Keratinocyte (primary cell): ENCODE data around the gene TTC21B. TPM values are rescaled to one million over a fixed set of nuclear protein-coding genes. Genes with fewer than 3 reads are reported as not detected.

Source experiments
- DNase-seq: peaks from one replicate; pipeline ENCODE4 v3.0.0-alpha.2; 2011; ENCODE audit warnings: low read depth, missing footprints, low spot score
- FAIRE-seq: peaks from 2 replicates; lab custom pipeline; 2011; peaks lifted over from hg19 to GRCh38; lab: Jason Lieb, UNC
- H2AFZ ChIP-seq: 2 replicates; pipeline ENCODE4 v1.6.0; 2012; ENCODE audit warnings: low read length, control low read depth, inconsistent platforms; ENCODE audit not compliant: control insufficient read depth
- H3K27ac ChIP-seq: 2 replicates; pipeline ENCODE4 v1.5.1; 2011; ENCODE audit warnings: low read length; ENCODE audit not compliant: control insufficient read depth, insufficient read depth
- H3K27me3 ChIP-seq: 3 replicates; pipeline ENCODE4 v1.6.0; 2011; ENCODE audit warnings: low read length; ENCODE audit not compliant: control insufficient read depth, insufficient read depth; ENCODE audit errors: extremely low read depth
- H3K36me3 ChIP-seq, 2 experiments: 2 replicates in 1 of 2; 3 replicates in 1 of 2; pipeline ENCODE4 v1.5.1; 2011; ENCODE audit warnings: low read length in 2 of 2, mild to moderate bottlenecking in 1 of 2; ENCODE audit not compliant: control insufficient read depth in 2 of 2, insufficient read depth in 2 of 2; ENCODE audit errors: extremely low read depth in 1 of 2
- H3K4me1 ChIP-seq: 3 replicates; pipeline ENCODE4 v1.5.1; 2011; ENCODE audit warnings: low read length; ENCODE audit not compliant: control insufficient read depth, insufficient read depth; ENCODE audit errors: extremely low read depth
- H3K4me2 ChIP-seq: 3 replicates; pipeline ENCODE4 v1.6.0; 2011; ENCODE audit warnings: low read depth, low read length; ENCODE audit not compliant: control insufficient read depth, insufficient read depth; ENCODE audit errors: extremely low read depth
- H3K4me3 ChIP-seq, 3 experiments: fragments of 200-600 bp in 1 of 3; sonication (generic) in 1 of 3; 2 replicates in 2 of 3; 3 replicates in 1 of 3; pipeline ENCODE4 v1.5.1; 2011 to 2016; ENCODE audit warnings: low read length in 3 of 3, mild to moderate bottlenecking in 3 of 3, control low read depth in 2 of 3, inconsistent platforms in 1 of 3, low read depth in 1 of 3, mixed read lengths in 1 of 3, mixed run types in 1 of 3, moderate library complexity in 1 of 3; ENCODE audit not compliant: control insufficient read depth in 2 of 3, insufficient read depth in 2 of 3; ENCODE audit errors: extremely low read depth in 1 of 3
- H3K79me2 ChIP-seq: 2 replicates; pipeline ENCODE4 v1.6.0; 2012; ENCODE audit warnings: low read length; ENCODE audit not compliant: control insufficient read depth, insufficient read depth
- H3K9ac ChIP-seq: 3 replicates; pipeline ENCODE4 v1.6.0; 2011; ENCODE audit warnings: low read length; ENCODE audit not compliant: control insufficient read depth, insufficient read depth; ENCODE audit errors: extremely low read depth
- H3K9me1 ChIP-seq: 3 replicates; pipeline ENCODE4 v1.6.0; 2011; ENCODE audit warnings: low read length; ENCODE audit not compliant: control insufficient read depth, insufficient read depth; ENCODE audit errors: extremely low read depth
- H3K9me3 ChIP-seq: 2 replicates; pipeline ENCODE4 v1.5.1; 2012; ENCODE audit warnings: low read depth, low read length; ENCODE audit not compliant: control insufficient read depth
- H4K20me1 ChIP-seq: 3 replicates; pipeline ENCODE4 v1.6.0; 2011; ENCODE audit warnings: low read length; ENCODE audit not compliant: control insufficient read depth, insufficient read depth; ENCODE audit errors: extremely low read depth
- EZH2 ChIP-seq: IDR thresholded peaks from one replicate; pipeline ENCODE4 v1.6.1; 2012; ENCODE audit warnings: inconsistent platforms, mild to moderate bottlenecking, low read length, moderate library complexity
- dilution Hi-C: fragments of 300-500 bp; cut with MboI; formaldehyde crosslinking; loops from one replicate; pipeline ENCODE4 v1.7.0; 2020; ENCODE audit warnings: low sequenced_read_pairs; ENCODE audit not compliant: extremely low pct_ligation_motif_present
- polyA plus RNA-seq, 5 experiments: library from polyadenylated mRNA; depleted of rRNA in 3 of 5; stranded (reverse) in 3 of 5; stranded (forward) in 1 of 5; unstranded in 1 of 5; fragments of >200 nt; gene quantifications; 1 replicate in 1 of 5; 2 replicates in 3 of 5; 3 replicates in 1 of 5; pipeline versions ENCODE4 v1.2.1 to v1.2.3, GENCODE V29; 2011 to 2012; ENCODE audit warnings: missing spikeins in 2 of 5, low read depth in 1 of 5, low replicate concordance in 1 of 5
- TF ChIP-seq, protein P1 (sequence below), 3 experiments: IDR thresholded peaks in 1 of 3; conservative IDR thresholded peaks in 1 of 3; optimal IDR thresholded peaks in 1 of 3; 2 replicates in 2 of 3; 3 replicates in 1 of 3; pipeline versions ENCODE3 to v1.5.1; 2011; ENCODE audit warnings: low read length in 3 of 3, mild to moderate bottlenecking in 3 of 3, moderate library complexity in 2 of 3, control low read depth in 1 of 3, inconsistent platforms in 1 of 3; ENCODE audit not compliant: insufficient read depth in 2 of 3; ENCODE audit errors: extremely low read depth in 1 of 3

Gene TTC21B
- polyA plus RNA-seq, 1 donor (not counting 4 experiments of a cell fraction or from before 2014, with no cell fraction given) = 8.0 TPM

DNA sequence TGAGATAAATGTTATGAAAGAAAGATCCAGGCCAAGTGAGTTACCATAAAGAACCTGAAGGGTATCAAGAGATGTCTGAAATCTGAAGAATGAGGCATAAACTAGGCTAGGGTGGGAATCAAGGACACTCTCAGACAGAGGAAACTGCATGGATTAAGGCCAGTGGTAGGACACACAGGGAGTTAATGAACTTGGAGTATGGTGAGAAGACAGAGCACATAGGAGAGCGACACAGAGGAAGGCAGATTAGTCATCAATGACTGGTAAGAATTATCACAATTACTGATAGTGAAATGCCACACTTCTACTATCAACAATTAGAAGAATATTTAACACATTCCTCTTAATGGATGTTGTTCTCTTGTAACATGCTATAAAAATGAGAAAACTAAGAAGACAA, 76.9 kb downstream of the TTC21B start:
- Histone ChIP-seq H4K20me1 (no peaks in the 10 kb centered on the region), H3K4me3 (no peak overlapping the region), H3K27me3 (no peaks in the 10 kb centered on the region), H3K4me1 (peaks cover 2% of the 10 kb centered on the region), H3K79me2 (no peaks in the 10 kb centered on the region), H3K4me2 (no peak overlapping the region), H3K9ac (no peak overlapping the region), H2AFZ (no peak overlapping the region), H3K27ac (no peak overlapping the region), H3K9me1 (no peaks in the 10 kb centered on the region), H3K9me3 (no peaks in the 10 kb centered on the region), H3K36me3 (peaks cover 0 to 1% of the 10 kb centered on the region in 2 experiments)
- TF ChIP-seq EZH2 = no peak
- TF ChIP-seq, protein P1, sequence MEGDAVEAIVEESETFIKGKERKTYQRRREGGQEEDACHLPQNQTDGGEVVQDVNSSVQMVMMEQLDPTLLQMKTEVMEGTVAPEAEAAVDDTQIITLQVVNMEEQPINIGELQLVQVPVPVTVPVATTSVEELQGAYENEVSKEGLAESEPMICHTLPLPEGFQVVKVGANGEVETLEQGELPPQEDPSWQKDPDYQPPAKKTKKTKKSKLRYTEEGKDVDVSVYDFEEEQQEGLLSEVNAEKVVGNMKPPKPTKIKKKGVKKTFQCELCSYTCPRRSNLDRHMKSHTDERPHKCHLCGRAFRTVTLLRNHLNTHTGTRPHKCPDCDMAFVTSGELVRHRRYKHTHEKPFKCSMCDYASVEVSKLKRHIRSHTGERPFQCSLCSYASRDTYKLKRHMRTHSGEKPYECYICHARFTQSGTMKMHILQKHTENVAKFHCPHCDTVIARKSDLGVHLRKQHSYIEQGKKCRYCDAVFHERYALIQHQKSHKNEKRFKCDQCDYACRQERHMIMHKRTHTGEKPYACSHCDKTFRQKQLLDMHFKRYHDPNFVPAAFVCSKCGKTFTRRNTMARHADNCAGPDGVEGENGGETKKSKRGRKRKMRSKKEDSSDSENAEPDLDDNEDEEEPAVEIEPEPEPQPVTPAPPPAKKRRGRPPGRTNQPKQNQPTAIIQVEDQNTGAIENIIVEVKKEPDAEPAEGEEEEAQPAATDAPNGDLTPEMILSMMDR (optimal IDR thresholded peaks at IDR 0.05 in 1 of 3, IDR thresholded peaks at IDR 0.05 in 1 of 3, conservative IDR thresholded peaks at IDR 0.05 in 1 of 3; ENCODE audit: extremely low read depth in 1 of 3, insufficient read depth in 2 of 3, low read length in 3 of 3) = no peak
- FAIRE-seq (no peak), DNase-seq (no peak)
- dilution Hi-C loops = no loop called here

DNA sequence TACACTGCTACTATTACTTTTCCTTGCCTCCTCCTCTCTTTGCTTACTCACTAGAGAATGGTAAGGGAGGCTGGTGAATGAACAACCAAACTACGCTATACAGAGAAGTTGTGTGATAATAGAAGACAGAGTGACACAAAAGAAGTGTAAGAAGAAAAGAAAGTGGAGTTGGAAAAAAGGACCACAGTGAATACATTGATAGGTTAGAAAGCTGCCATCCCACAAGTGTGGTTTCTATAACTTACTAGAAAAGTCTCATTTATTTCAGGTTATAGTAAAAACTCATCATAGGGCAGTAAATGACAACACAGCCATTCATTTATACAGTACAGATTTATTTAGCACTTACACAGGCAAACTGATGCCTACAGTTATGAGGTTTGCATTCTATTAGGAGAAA, 77.3 kb downstream of the TTC21B start:
- Histone ChIP-seq H3K4me1 (peaks cover 2% of the 10 kb centered on the region), H3K4me2 (no peak overlapping the region), H2AFZ (no peak overlapping the region), H3K9me1 (no peaks in the 10 kb centered on the region), H3K9me3 (no peaks in the 10 kb centered on the region), H3K79me2 (no peaks in the 10 kb centered on the region), H3K27me3 (no peaks in the 10 kb centered on the region), H3K36me3 (peaks cover 0 to 1% of the 10 kb centered on the region in 2 experiments), H3K4me3 (no peak overlapping the region), H3K9ac (no peak overlapping the region), H3K27ac (no peak overlapping the region), H4K20me1 (no peaks in the 10 kb centered on the region)
- TF ChIP-seq, protein P1 (optimal IDR thresholded peaks at IDR 0.05 in 1 of 3, IDR thresholded peaks at IDR 0.05 in 1 of 3, conservative IDR thresholded peaks at IDR 0.05 in 1 of 3; ENCODE audit: extremely low read depth in 1 of 3, insufficient read depth in 2 of 3, low read length in 3 of 3) = no peak
- no peak for TF ChIP-seq EZH2
- no peak for DNase-seq
- dilution Hi-C loops = no loop called here
- FAIRE-seq = no peak
